ENCODE measurements around the gene FOXN1. TPM values are rescaled to one million over a fixed set of nuclear protein-coding genes. Genes with fewer than 3 reads are reported as not detected.

The FOXN1 gene
- total and polyA plus RNA-seq, 8 donors = 0.02 to 0.19 (median 0.09) TPM; not detected in 5

GRCh38 chr17:28537219-28537610 lies 31.1 kb downstream of the FOXN1 start:
- FAIRE-seq (no peak), ATAC-seq (no peak), DNase-seq (no peak)
- intact Hi-C loops (cut with DNase I) = no loop called here
- H3K27ac ChIP-seq = no peak overlapping the region
- no peak for TF ChIP-seq CTCF (IDR thresholded peaks at IDR 0.05)
- WGBS, 2 donors = 40 to 53% methylated on average over 12 of the region's 12 CpGs
- H3K9me3 ChIP-seq = no peaks in the 10 kb centered on the region
- H3K27me3 ChIP-seq = no peaks in the 10 kb centered on the region
- H3K4me3 ChIP-seq = no peak overlapping the region
- H3K36me3 ChIP-seq = no peaks in the 10 kb centered on the region
- H3K4me1 ChIP-seq = no peaks in the 10 kb centered on the region

- WGBS, 2 donors = 84 to 89% methylated on average over 14 of the region's 14 CpGs
- no peaks in the 10 kb centered on the region for H3K36me3 ChIP-seq
- ATAC-seq = no peak
- no peak for TF ChIP-seq CTCF (IDR thresholded peaks at IDR 0.05)
- no peaks in the 10 kb centered on the region for H3K4me1 ChIP-seq
- DNase-seq = no peak
- intact Hi-C loops (cut with DNase I) = loop anchor here in 1 of 3 donors (2.0 kb wide), 1 partner anchor 44 kb away; no protein-coding TSS in a partner anchor
- FAIRE-seq = no peak
- no peaks in the 10 kb centered on the region for H3K9me3 ChIP-seq
- H3K27me3 ChIP-seq = no peaks in the 10 kb centered on the region
- H3K4me3 ChIP-seq = no peak overlapping the region
- no peak overlapping the region for H3K27ac ChIP-seq
Observed at GRCh38 chr17:28538296-28538895, 32.2 kb downstream of the FOXN1 start.

DNA sequence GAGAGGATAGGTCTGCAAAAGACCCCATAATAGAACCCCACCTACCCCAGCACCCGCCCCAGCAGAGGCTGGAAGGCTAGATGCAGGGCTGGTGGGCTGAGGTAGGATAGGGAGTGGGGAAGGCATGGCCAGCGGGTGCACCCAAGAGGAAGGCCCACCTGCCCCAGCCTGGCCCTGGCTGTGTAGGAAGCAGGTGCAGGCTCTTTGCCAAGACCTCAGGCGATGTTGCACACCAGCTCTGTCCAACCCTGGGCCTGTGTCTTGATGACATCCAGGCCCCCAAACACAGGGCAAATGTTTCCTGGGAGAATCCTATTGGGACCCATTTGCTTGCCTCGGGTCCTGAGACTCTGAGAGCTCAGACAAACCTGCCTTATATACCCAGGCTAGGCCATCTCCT lies 34.1 kb downstream of the FOXN1 start:
- Histone ChIP-seq H3K27ac (no peak overlapping the region), H3K27me3 (no peaks in the 10 kb centered on the region), H3K4me1 (no peaks in the 10 kb centered on the region), H3K36me3 (no peaks in the 10 kb centered on the region), H3K4me3 (no peak overlapping the region), H3K9me3 (no peaks in the 10 kb centered on the region)
- WGBS, 2 donors = 59 to 69% methylated on average over 4 of the region's 4 CpGs
- intact Hi-C loops (cut with DNase I) = loop anchor here in 1 of 3 donors (2.0 kb wide), 1 partner anchor 47 kb away; no protein-coding TSS in a partner anchor
- no peak for FAIRE-seq
- no peak for TF ChIP-seq CTCF (IDR thresholded peaks at IDR 0.05)
- DNase-seq = peak in 1 of 6 donors; percentile 51
- ATAC-seq = peak in 2 of 4 donors; percentile 14 to 18

GRCh38 chr17:28541439-28541838 lies 35.3 kb downstream of the FOXN1 start:
- FAIRE-seq (no peak), ATAC-seq (no peak), DNase-seq (no peak)
- H3K9me3 ChIP-seq = no peaks in the 10 kb centered on the region
- TF ChIP-seq CTCF (IDR thresholded peaks at IDR 0.05) = no peak
- intact Hi-C loops (cut with DNase I) = loop anchor here in 1 of 3 donors (2.0 kb wide), 1 partner anchor 49 kb away; no protein-coding TSS in a partner anchor
- H3K27ac ChIP-seq = no peak overlapping the region
- no peaks in the 10 kb centered on the region for H3K36me3 ChIP-seq
- H3K4me1 ChIP-seq = no peaks in the 10 kb centered on the region
- no peaks in the 10 kb centered on the region for H3K27me3 ChIP-seq
- H3K4me3 ChIP-seq = no peak overlapping the region
- WGBS, 2 donors = 65 to 73% methylated on average over 4 of the region's 4 CpGs

GRCh38 chr17:28544402-28545140 lies 38.4 kb downstream of the FOXN1 start:
- TF ChIP-seq CTCF (IDR thresholded peaks at IDR 0.05) = no peak
- H3K4me1 ChIP-seq = no peaks in the 10 kb centered on the region
- H3K9me3 ChIP-seq = no peaks in the 10 kb centered on the region
- DNase-seq = no peak
- ATAC-seq = no peak
- FAIRE-seq = no peak
- H3K36me3 ChIP-seq = no peaks in the 10 kb centered on the region
- WGBS, 2 donors = 84 to 95% methylated on average over 4 of the region's 4 CpGs
- H3K27ac ChIP-seq = no peak overlapping the region
- no peak overlapping the region for H3K4me3 ChIP-seq
- no peaks in the 10 kb centered on the region for H3K27me3 ChIP-seq
- intact Hi-C loops (cut with DNase I) = no loop called here

All from pancreas (tissue), 10 donors.